ENCODE measurements around the gene KNDC1.
"Not testable (repeated sequence)": the region's sequence is repeated elsewhere in the genome, so short reads cannot be mapped to it uniquely, and the experiment has no call there.

The KNDC1 gene

GRCh38 chr10:133150656-133151055, 9.4 kb upstream of the KNDC1 start:
- in situ Hi-C loops (cut with HindIII; ENCODE audit: low sequenced_read_pairs) = no loop called here
- DNase-seq (ENCODE audit: low read depth) = no peak
- H3K4me3 ChIP-seq (ENCODE audit: low read depth, low read length) = no peak overlapping the region
- TF ChIP-seq CTCF (IDR thresholded peaks at IDR 0.05; ENCODE audit: low read depth, low read length, missing control alignments) = no peak

DNA sequence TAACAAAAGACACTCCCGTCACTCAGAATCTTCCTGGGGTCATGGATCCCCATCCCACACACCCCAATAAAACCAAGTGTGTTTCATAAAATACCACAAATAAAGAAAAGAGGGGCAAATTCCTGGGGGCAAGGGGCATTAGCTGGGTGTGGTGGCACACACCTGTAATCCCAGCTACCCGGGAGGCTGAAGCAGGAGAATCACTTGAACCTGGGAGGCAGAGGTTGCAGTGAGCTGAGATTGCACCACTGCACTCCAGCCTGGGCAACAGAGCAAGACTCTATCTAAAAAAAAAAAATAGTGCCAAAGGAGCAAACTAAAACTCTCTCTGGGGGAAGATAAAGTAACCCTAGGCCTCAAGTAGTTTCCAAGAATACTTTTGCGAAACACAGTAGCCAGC, 8.9 kb upstream of the KNDC1 start:
- H3K4me3 ChIP-seq (ENCODE audit: low read depth, low read length); in situ Hi-C loops (cut with HindIII; ENCODE audit: low sequenced_read_pairs); DNase-seq (ENCODE audit: low read depth): not testable (repeated sequence)

GRCh38 chr10:133151543-133151972, 8.5 kb upstream of the KNDC1 start:
- TF ChIP-seq CTCF (IDR thresholded peaks at IDR 0.05; ENCODE audit: low read depth, low read length, missing control alignments) = no peak
- DNase-seq (ENCODE audit: low read depth) = no peak
- in situ Hi-C loops (cut with HindIII; ENCODE audit: low sequenced_read_pairs) = no loop called here

DNA sequence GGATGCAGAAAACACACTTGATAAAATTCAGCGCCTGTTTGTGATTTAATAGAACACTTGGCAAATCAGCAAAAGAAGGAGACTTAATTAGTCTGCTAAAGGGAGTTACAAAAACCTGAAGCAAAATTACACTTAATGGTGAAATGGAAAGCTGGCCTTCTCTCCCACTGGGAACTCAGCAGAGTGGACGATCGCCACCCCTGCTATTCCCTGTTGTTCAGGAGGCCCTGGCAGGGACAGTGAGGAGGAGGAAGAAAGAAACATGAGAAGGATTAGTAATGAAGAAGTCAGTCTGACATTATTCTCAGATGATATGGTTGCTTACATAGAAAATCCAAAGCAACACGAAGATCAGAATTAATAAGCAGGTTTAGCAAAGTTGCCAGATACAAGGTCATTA, 5.6 kb upstream of the KNDC1 start:
- no peak for DNase-seq (ENCODE audit: low read depth)
- H3K4me3 ChIP-seq (ENCODE audit: low read depth, low read length) = no peak overlapping the region
- in situ Hi-C loops (cut with HindIII; ENCODE audit: low sequenced_read_pairs) = no loop called here
- no peak for TF ChIP-seq CTCF (IDR thresholded peaks at IDR 0.05; ENCODE audit: low read depth, low read length, missing control alignments)

More at GRCh38 chr10:133151543-133151972, 8.5 kb upstream of the KNDC1 start:
- no peak overlapping the region for H3K4me3 ChIP-seq (ENCODE audit: low read depth, low read length)

- no peak overlapping the region for H3K4me3 ChIP-seq (ENCODE audit: low read depth, low read length)
- in situ Hi-C loops (cut with HindIII; ENCODE audit: low sequenced_read_pairs) = no loop called here
- no peak for DNase-seq (ENCODE audit: low read depth)
- TF ChIP-seq CTCF (IDR thresholded peaks at IDR 0.05; ENCODE audit: low read depth, low read length, missing control alignments) = no peak
Measured at GRCh38 chr10:133154996-133155778, 4.8 kb upstream of the KNDC1 start.

DNA sequence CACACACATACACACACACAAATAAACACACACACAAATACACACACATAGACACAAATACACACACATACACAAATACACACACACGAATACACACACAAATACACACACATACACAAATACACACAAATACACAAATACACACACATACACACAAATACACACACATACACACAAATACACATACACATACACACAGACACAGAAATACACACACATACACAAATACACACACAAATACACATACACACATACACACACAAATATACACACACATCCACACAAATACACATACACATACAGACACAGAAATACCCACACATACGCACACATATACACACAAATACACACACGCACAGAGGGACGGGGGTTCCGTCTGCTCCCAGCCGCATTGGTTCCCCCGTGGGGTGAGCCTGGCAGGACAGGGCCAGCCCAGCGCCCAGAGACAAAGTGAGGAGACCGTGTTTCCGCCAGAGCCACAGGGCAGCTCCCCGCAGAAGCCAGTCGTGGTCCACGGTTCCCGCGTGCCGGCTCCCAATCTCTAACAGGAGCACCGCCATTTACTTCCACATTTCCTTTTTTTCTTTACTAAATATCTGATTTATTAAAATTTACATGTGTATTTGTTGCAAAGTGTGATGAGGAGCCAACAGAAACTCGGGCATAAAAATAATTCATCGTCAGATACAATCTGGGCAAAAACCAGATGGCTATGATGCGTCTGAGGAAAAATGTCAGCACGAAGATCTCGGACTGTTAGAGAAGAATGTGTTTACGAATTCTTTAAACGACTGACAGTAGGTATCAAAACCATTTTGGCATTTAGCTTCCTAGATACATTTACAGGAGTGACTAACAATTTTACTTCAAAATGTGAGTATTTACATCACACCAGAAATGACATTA, 3.1 kb upstream of the KNDC1 start:
- H3K4me3 ChIP-seq (ENCODE audit: low read depth, low read length) = no peak overlapping the region
- in situ Hi-C loops (cut with HindIII; ENCODE audit: low sequenced_read_pairs) = no loop called here

More for the DNA sequence above, 3.1 kb upstream of the KNDC1 start:
- DNase-seq (ENCODE audit: low read depth) = no peak
- TF ChIP-seq CTCF (IDR thresholded peaks at IDR 0.05; ENCODE audit: low read depth, low read length, missing control alignments) = no peak

All from astrocyte of the cerebellum (primary cell).